KMS-11 (cell line): ENCODE results near the gene THOC5.

Experiments
- H2AFZ ChIP-seq: fragments of 200-600 bp; sonication (generic); 2 replicates; pipeline ENCODE4 v1.6.1; 2016; ENCODE audit warnings: antibody characterized with exemption, mixed run types, low read depth
- H3K27ac ChIP-seq: fragments of 200-600 bp; sonication (generic); 2 replicates; pipeline ENCODE4 v1.6.1; 2016; ENCODE audit warnings: mild to moderate bottlenecking, mixed run types
- H3K27me3 ChIP-seq: fragments of 200-600 bp; sonication (generic); 2 replicates; pipeline ENCODE4 v1.6.1; 2017; ENCODE audit warnings: mild to moderate bottlenecking, low read depth, mixed run types, moderate library complexity; ENCODE audit not compliant: insufficient read depth
- H3K36me3 ChIP-seq: fragments of 200-600 bp; sonication (generic); 2 replicates; pipeline ENCODE4 v1.6.1; 2017; ENCODE audit warnings: mild to moderate bottlenecking, mixed run types; ENCODE audit not compliant: insufficient read depth
- H3K4me1 ChIP-seq: fragments of 200-600 bp; sonication (generic); 2 replicates; pipeline ENCODE4 v1.6.1; 2016; ENCODE audit warnings: mild to moderate bottlenecking, low read depth, mixed run types; ENCODE audit not compliant: poor library complexity, severe bottlenecking
- H3K4me2 ChIP-seq: fragments of 200-600 bp; sonication (generic); 2 replicates; pipeline ENCODE4 v1.7.0; 2016; ENCODE audit warnings: mild to moderate bottlenecking, mixed run types
- H3K4me3 ChIP-seq: fragments of 200-600 bp; sonication (generic); IDR thresholded peaks from 2 replicates; pipeline ENCODE4 v1.6.1; 2017; ENCODE audit warnings: low read depth, low read length, mixed read lengths; ENCODE audit not compliant: insufficient read depth
- H3K79me2 ChIP-seq: fragments of 200-600 bp; sonication (generic); 2 replicates; pipeline ENCODE4 v1.6.1; 2016; ENCODE audit warnings: low read depth, mixed run types; ENCODE audit not compliant: insufficient read depth
- H3K9ac ChIP-seq: fragments of 200-600 bp; sonication (generic); 2 replicates; pipeline ENCODE4 v1.6.1; 2016; ENCODE audit warnings: mild to moderate bottlenecking, mixed run types
- H4K20me1 ChIP-seq: fragments of 200-600 bp; sonication (generic); 2 replicates; pipeline ENCODE4 v1.6.1; 2016; ENCODE audit warnings: mild to moderate bottlenecking, mixed run types; ENCODE audit not compliant: insufficient read depth
- TF ChIP-seq, protein P1 (sequence below): fragments of 200-600 bp; sonication (generic); conservative IDR thresholded peaks from 2 replicates; pipeline ENCODE4 v1.6.1; 2017; ENCODE audit warnings: low read depth, mild to moderate bottlenecking, antibody characterized with exemption, low read length, moderate library complexity, mixed read lengths

THOC5 gene

DNA sequence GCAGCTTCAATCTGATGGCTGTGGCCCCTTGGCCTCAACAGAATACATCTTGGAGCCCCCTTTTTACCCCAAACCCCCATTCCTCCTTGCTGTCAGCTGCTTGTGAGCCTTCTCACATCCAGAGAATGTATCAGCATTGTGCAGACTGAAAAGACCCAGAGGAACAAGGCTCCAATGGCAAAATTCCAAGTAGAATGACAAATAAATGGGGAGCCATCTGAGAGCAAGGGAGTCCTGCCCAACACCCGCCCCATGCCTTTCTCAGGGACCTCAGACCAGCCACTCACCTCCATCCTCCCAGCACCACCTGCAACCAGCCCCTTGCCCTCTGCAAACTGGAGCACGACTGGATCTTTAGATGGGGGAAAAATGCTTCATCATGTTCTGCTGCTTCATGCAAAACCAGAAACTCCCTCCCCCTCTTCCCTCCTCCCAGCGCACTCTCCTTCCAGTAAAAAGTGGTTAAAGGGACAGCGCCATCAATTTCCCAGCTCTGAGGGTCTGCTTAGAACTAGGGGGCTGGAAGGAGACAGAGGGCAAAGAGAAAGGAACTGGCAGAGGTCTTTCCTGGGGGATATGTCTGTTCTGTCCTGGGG is 75.7 kb downstream of the THOC5 start:
- no peaks in the 10 kb centered on the region for H3K79me2 ChIP-seq
- H2AFZ ChIP-seq = no peak overlapping the region
- H3K9ac ChIP-seq = no peak overlapping the region
- H3K27me3 ChIP-seq = peaks cover 11% of the 10 kb centered on the region
- TF ChIP-seq, protein P1, sequence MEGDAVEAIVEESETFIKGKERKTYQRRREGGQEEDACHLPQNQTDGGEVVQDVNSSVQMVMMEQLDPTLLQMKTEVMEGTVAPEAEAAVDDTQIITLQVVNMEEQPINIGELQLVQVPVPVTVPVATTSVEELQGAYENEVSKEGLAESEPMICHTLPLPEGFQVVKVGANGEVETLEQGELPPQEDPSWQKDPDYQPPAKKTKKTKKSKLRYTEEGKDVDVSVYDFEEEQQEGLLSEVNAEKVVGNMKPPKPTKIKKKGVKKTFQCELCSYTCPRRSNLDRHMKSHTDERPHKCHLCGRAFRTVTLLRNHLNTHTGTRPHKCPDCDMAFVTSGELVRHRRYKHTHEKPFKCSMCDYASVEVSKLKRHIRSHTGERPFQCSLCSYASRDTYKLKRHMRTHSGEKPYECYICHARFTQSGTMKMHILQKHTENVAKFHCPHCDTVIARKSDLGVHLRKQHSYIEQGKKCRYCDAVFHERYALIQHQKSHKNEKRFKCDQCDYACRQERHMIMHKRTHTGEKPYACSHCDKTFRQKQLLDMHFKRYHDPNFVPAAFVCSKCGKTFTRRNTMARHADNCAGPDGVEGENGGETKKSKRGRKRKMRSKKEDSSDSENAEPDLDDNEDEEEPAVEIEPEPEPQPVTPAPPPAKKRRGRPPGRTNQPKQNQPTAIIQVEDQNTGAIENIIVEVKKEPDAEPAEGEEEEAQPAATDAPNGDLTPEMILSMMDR = no peak
- no peaks in the 10 kb centered on the region for H4K20me1 ChIP-seq
- H3K27ac ChIP-seq = no peak overlapping the region
- H3K4me3 ChIP-seq = no peak overlapping the region
- H3K4me1 ChIP-seq = no peaks in the 10 kb centered on the region
- H3K36me3 ChIP-seq = no peaks in the 10 kb centered on the region
- no peak overlapping the region for H3K4me2 ChIP-seq

DNA sequence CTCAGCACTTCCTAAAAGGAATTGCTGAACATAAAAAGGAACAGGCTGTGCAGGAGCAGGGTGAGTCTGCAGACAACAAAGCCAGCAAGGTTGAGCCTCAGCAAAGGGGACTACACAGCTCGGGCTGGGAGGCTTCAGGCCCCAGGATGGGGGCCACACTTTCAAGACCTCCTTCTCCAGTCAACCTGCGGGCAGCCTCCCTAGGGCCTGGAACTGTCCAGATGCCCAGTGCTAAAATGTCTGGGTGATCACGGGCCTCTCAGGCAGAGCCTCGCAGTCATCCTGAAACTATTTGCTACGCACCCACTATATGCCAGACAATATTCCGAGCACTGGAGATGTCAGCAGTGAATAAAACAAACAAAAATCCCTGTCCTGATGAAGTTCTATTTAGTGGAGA is 77.4 kb downstream of the THOC5 start:
- no peak overlapping the region for H2AFZ ChIP-seq
- no peak overlapping the region for H3K9ac ChIP-seq
- no peaks in the 10 kb centered on the region for H4K20me1 ChIP-seq
- TF ChIP-seq, protein P1 = no peak
- no peak overlapping the region for H3K4me3 ChIP-seq
- H3K79me2 ChIP-seq = no peaks in the 10 kb centered on the region
- H3K4me1 ChIP-seq = no peaks in the 10 kb centered on the region
- H3K36me3 ChIP-seq = no peaks in the 10 kb centered on the region
- no peak overlapping the region for H3K4me2 ChIP-seq
- peaks cover 11% of the 10 kb centered on the region for H3K27me3 ChIP-seq
- H3K27ac ChIP-seq = no peak overlapping the region

DNA sequence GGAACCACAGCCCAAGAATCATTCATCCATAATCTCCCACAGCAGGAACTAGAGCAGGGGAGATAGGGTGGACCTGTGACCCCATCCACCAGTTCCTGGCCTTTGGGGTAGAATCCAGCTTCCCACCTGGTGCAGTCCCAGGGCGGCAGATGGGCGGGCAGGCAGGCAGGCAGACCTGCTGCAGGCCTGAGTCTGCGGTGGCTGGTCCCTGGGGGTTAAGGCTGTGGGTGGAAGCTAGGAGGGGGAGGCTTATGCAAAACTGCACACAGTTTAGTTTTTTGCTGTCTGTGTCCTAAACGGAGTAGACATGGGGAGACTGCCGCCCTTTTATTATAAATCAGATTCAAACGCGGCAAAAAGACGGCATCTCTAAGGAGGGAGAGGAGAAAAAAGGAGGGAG is 78.0 kb downstream of the THOC5 start:
- Histone ChIP-seq H3K4me1 (no peaks in the 10 kb centered on the region), H3K79me2 (no peaks in the 10 kb centered on the region), H3K27ac (no peak overlapping the region), H3K4me3 (no peak overlapping the region), H3K36me3 (no peaks in the 10 kb centered on the region), H3K27me3 (peaks cover 11% of the 10 kb centered on the region), H3K4me2 (no peak overlapping the region), H4K20me1 (no peaks in the 10 kb centered on the region), H3K9ac (no peak overlapping the region), H2AFZ (no peak overlapping the region)
- TF ChIP-seq, protein P1 = no peak

DNA sequence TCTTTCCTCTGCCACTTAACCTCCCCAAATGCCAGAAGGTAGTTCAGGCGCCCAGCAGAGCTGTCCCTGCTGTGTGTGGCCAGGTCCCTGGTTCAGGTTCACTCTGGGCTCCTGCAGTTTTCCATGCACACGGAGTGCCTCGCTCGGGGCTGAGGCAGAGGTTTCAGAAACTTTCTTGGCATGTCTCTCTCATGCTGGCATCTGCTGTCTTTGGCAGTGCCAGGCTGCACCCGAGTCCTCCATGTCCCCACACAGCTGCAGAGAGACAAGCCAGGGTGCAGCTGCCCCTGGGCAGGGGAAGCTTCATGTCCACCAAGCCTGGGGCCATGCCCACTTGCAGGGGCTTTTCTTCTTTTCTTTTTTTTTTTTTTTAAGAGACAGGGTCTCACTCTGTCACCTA is 80.6 kb downstream of the THOC5 start:
- Histone ChIP-seq H3K27me3 (peaks cover 11% of the 10 kb centered on the region), H3K27ac (no peak overlapping the region), H2AFZ (no peak overlapping the region), H3K4me2 (no peak overlapping the region), H3K9ac (no peak overlapping the region), H3K4me3 (no peak overlapping the region), H4K20me1 (no peaks in the 10 kb centered on the region), H3K36me3 (no peaks in the 10 kb centered on the region), H3K79me2 (no peaks in the 10 kb centered on the region), H3K4me1 (no peaks in the 10 kb centered on the region)
- TF ChIP-seq, protein P1 = no peak
